Measurements from ENCODE around the gene CPNE5. TPM values are rescaled to one million over a fixed set of nuclear protein-coding genes. Genes with fewer than 3 reads are reported as not detected.

CPNE5 gene
- polyA plus RNA-seq, 3 donors, result 0.47 to 0.85 (median 0.82) TPM

DNA sequence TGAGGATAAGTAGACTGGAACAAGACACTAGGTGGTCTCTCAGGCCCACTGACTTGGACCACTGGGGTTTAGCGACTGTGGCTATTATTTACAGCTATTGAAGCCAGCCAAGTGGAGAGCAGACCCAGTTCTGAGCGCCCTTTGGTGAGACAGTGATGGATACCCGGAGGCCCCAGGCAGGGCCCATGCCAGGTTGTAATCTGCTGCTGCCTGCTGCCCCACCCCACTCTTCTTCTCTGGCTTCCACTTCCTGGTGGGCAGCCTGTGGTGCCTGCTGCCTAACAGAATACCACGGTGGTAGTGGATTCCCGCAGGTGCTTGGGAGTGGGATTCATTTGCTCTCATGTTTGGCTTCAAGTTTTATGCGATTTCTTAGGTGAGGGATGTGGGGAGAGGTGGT lies 141.0 kb downstream of the CPNE5 start:
- 42% methylated on average over 5 of the region's 6 CpGs for WGBS (ENCODE audit: insufficient coverage)
- peak overlapping the region; percentile 87 for H3K4me2 ChIP-seq (replicated peaks; ENCODE audit: extremely low read depth, low read length, poor library complexity, severe bottlenecking)
- peaks cover 4% of the 10 kb centered on the region for H4K20me1 ChIP-seq (ENCODE audit: insufficient read depth, low read length)
- peaks cover 65% of the 10 kb centered on the region for H3K79me2 ChIP-seq (ENCODE audit: insufficient read depth, low read length)
- DNase-seq, result peak in 1 of 3 donors; percentile 15
- H3K9me3 ChIP-seq (replicated peaks in 1 of 2; ENCODE audit: control insufficient read depth in 1 of 2, insufficient read depth in 1 of 2, low read length in 2 of 2), result no peaks in the 10 kb centered on the region
- no peak for TF ChIP-seq CTCF (IDR thresholded peaks at IDR 0.05)
- Mint-ChIP-seq H3K36me3 (peaks cover 5 to 12% of the 10 kb centered on the region in 2 donors), H3K4me3 (peak overlapping the region; percentile 82 to 90), H3K27ac (peak overlapping the region; percentile 88 to 98 (median 96)), H3K4me1 (peaks cover 74% of the 10 kb centered on the region), H3K9me3 (peaks cover 0 to 7% (median 0%) of the 10 kb centered on the region in 7 donors), H3K27me3 (ENCODE audit: low read depth in 3 of 3) (no peaks in the 10 kb centered on the region)
- H3K4me1 ChIP-seq (ENCODE audit: control insufficient read depth in 1 of 2, insufficient read depth in 2 of 2, low read length in 2 of 2), result peaks cover 65 to 68% of the 10 kb centered on the region in 2 donors
- H3K9ac ChIP-seq (ENCODE audit: insufficient read depth, low read length, poor library complexity, severe bottlenecking), result peak overlapping the region; percentile 48
- intact Hi-C loops (cut with micrococcal nuclease), result no loop called here
- peak overlapping the region; percentile 59 to 85 for H3K27ac ChIP-seq (ENCODE audit: low read depth in 1 of 2, low read length in 2 of 2)
- H3K4me3 ChIP-seq (replicated peaks in 1 of 3; ENCODE audit: low read depth in 2 of 3, low read length in 3 of 3), result peak overlapping the region; percentile 30 to 76 (median 36)
- H3K36me3 ChIP-seq (replicated peaks in 1 of 2; ENCODE audit: control insufficient read depth in 1 of 2, insufficient read depth in 2 of 2, low read length in 2 of 2), result peaks cover 0 to 4% of the 10 kb centered on the region in 2 donors
- H2AFZ ChIP-seq (ENCODE audit: insufficient read depth, low read depth, low read length, poor library complexity, severe bottlenecking), result peak overlapping the region; percentile 56
- H3K27me3 ChIP-seq (ENCODE audit: control insufficient read depth in 2 of 2, insufficient read depth in 2 of 2, low read length in 2 of 2), result no peaks in the 10 kb centered on the region

GRCh38 chr6:36697481-36697903 lies 141.8 kb downstream of the CPNE5 start, which contains the start of gene RAB44:
TSS of gene RAB44 (plus strand) at chr6:36697826. CDS start at chr6:36704236, 6,410 bp downstream.
- H4K20me1 ChIP-seq (ENCODE audit: insufficient read depth, low read length), result peaks cover 4% of the 10 kb centered on the region
- TF ChIP-seq CTCF (IDR thresholded peaks at IDR 0.05), result no peak
- no peaks in the 10 kb centered on the region for H3K9me3 ChIP-seq (replicated peaks in 1 of 2; ENCODE audit: control insufficient read depth in 1 of 2, insufficient read depth in 1 of 2, low read length in 2 of 2)
- no peaks in the 10 kb centered on the region for H3K36me3 ChIP-seq (replicated peaks in 1 of 2; ENCODE audit: control insufficient read depth in 1 of 2, insufficient read depth in 2 of 2, low read length in 2 of 2)
- H3K4me3 ChIP-seq (replicated peaks in 1 of 3; ENCODE audit: low read depth in 2 of 3, low read length in 3 of 3), result peak within 1 kb of the TSS; percentile 30 to 76 (median 36)
- H3K9ac ChIP-seq (ENCODE audit: insufficient read depth, low read length, poor library complexity, severe bottlenecking), result peak within 1 kb of the TSS; percentile 48
- H3K9me3 Mint-ChIP-seq, result peaks cover 0 to 7% (median 0%) of the 10 kb centered on the region in 7 donors
- peaks cover 0 to 4% of the 10 kb centered on the region in 2 donors for H3K36me3 Mint-ChIP-seq
- H3K4me1 Mint-ChIP-seq, result peaks cover 77% of the 10 kb centered on the region
- peak; percentile 61 to 82 (median 74) for DNase-seq
- H3K4me3 Mint-ChIP-seq, result peak within 1 kb of the TSS; percentile 82 to 90
- peak within 1 kb of the TSS; percentile 88 to 98 (median 96) for H3K27ac Mint-ChIP-seq
- intact Hi-C loops (cut with micrococcal nuclease), result no loop called here
- peak within 1 kb of the TSS; percentile 87 for H3K4me2 ChIP-seq (replicated peaks; ENCODE audit: extremely low read depth, low read length, poor library complexity, severe bottlenecking)
- peaks cover 69 to 73% of the 10 kb centered on the region in 2 donors for H3K4me1 ChIP-seq (ENCODE audit: control insufficient read depth in 1 of 2, insufficient read depth in 2 of 2, low read length in 2 of 2)
- peak within 1 kb of the TSS; percentile 59 to 85 for H3K27ac ChIP-seq (ENCODE audit: low read depth in 1 of 2, low read length in 2 of 2)
- peaks cover 58% of the 10 kb centered on the region for H3K79me2 ChIP-seq (ENCODE audit: insufficient read depth, low read length)
- WGBS (ENCODE audit: insufficient coverage), result 3% methylated on average over 6 of the region's 7 CpGs
- no peaks in the 10 kb centered on the region for H3K27me3 ChIP-seq (ENCODE audit: control insufficient read depth in 2 of 2, insufficient read depth in 2 of 2, low read length in 2 of 2)
- peak within 1 kb of the TSS; percentile 56 for H2AFZ ChIP-seq (ENCODE audit: insufficient read depth, low read depth, low read length, poor library complexity, severe bottlenecking)
- no peaks in the 10 kb centered on the region for H3K27me3 Mint-ChIP-seq (ENCODE audit: low read depth in 3 of 3)

Data from CD14-positive monocyte (primary cell).